GM23338 (cell line): ENCODE measurements around the gene CEP89. TPM values are rescaled to one million over a fixed set of nuclear protein-coding genes. Genes with fewer than 3 reads are reported as not detected.
A peak's percentile ranks its signal among the peaks of the same experiment; 100 is the strongest.

Experiments used
- ATAC-seq: fragments of 200-7000 bp; cut with Tn5 transposase; 3 replicates; pipeline ENCODE4 v1.9.1; 2020
- DNase-seq: peaks from one replicate; pipeline ENCODE4 v3.0.0-alpha.2; 2015; ENCODE audit warnings: low spot score
- H2AFZ ChIP-seq: fragments of 200-600 bp; sonication (generic); 2 replicates; pipeline ENCODE4 v1.8.0; 2016; ENCODE audit warnings: antibody characterized with exemption, mild to moderate bottlenecking, moderate library complexity
- H3F3A ChIP-seq: fragments of 200-600 bp; sonication (generic); replicated peaks from 2 replicates; pipeline ENCODE4 v1.8.0; 2017; ENCODE audit warnings: antibody characterized with exemption, mixed run types, low read depth
- H3K27ac ChIP-seq: fragments of 200-600 bp; sonication (generic); 2 replicates; pipeline ENCODE4 v1.6.1; 2016; ENCODE audit warnings: low read depth
- H3K27me3 ChIP-seq: fragments of 200-600 bp; sonication (generic); 2 replicates; pipeline ENCODE4 v1.8.0; 2016; ENCODE audit warnings: mild to moderate bottlenecking, mixed run types, moderate library complexity; ENCODE audit not compliant: insufficient read depth
- H3K36me3 ChIP-seq: fragments of 200-600 bp; sonication (generic); 2 replicates; pipeline ENCODE4 v1.8.0; 2016; ENCODE audit warnings: mild to moderate bottlenecking; ENCODE audit not compliant: insufficient read depth
- H3K4me1 ChIP-seq: fragments of 200-600 bp; sonication (generic); 2 replicates; pipeline ENCODE4 v1.8.0; 2016; ENCODE audit warnings: mild to moderate bottlenecking, moderate library complexity; ENCODE audit not compliant: insufficient read depth
- H3K4me2 ChIP-seq: fragments of 200-600 bp; sonication (generic); 2 replicates; pipeline ENCODE4 v1.7.1; 2017; ENCODE audit warnings: mixed run types
- H3K4me3 ChIP-seq: fragments of 200-600 bp; sonication (generic); 2 replicates; pipeline ENCODE4 v1.6.1; 2016; ENCODE audit warnings: mixed run types
- H3K79me2 ChIP-seq: fragments of 200-600 bp; sonication (generic); replicated peaks from 2 replicates; pipeline ENCODE4 v1.8.0; 2017; ENCODE audit warnings: mild to moderate bottlenecking; ENCODE audit not compliant: insufficient read depth
- H3K9me2 ChIP-seq: fragments of 200-600 bp; sonication (generic); 2 replicates; pipeline ENCODE4 v1.8.0; 2017; ENCODE audit not compliant: insufficient read depth
- H4K20me1 ChIP-seq: fragments of 200-600 bp; sonication (generic); replicated peaks from 2 replicates; pipeline ENCODE4 v1.8.0; 2017; ENCODE audit warnings: mild to moderate bottlenecking; ENCODE audit not compliant: insufficient read depth
- H3K27ac Mint-ChIP-seq: 2 replicates; pipeline ENCODE4 v1.8.0; 2020; ENCODE audit warnings: inconsistent platforms, mild to moderate bottlenecking, moderate library complexity, mixed read lengths
- H3K27me3 Mint-ChIP-seq: 3 replicates; pipeline ENCODE4 v1.8.0; 2022; ENCODE audit warnings: low read depth, mild to moderate bottlenecking, moderate library complexity, mixed read lengths, inconsistent platforms; ENCODE audit not compliant: insufficient read depth, poor library complexity
- H3K36me3 Mint-ChIP-seq: 3 replicates; pipeline ENCODE4 v1.8.0; 2021; ENCODE audit warnings: low read depth, mild to moderate bottlenecking, inconsistent platforms, moderate library complexity, mixed read lengths
- H3K4me1 Mint-ChIP-seq: 3 replicates; pipeline ENCODE4 v1.8.0; 2020; ENCODE audit warnings: mild to moderate bottlenecking, inconsistent platforms, mixed read lengths
- H3K4me3 Mint-ChIP-seq: 3 replicates; pipeline ENCODE4 v1.8.0; 2021; ENCODE audit warnings: moderate library complexity, mild to moderate bottlenecking, inconsistent platforms, mixed read lengths
- H3K9me3 Mint-ChIP-seq: 3 replicates; pipeline ENCODE4 v1.8.0; 2020; ENCODE audit warnings: moderate library complexity, mild to moderate bottlenecking, inconsistent platforms, mixed read lengths
- CREB1 ChIP-seq: fragments of 250-450 bp; sonication (Bioruptor Pico); IDR thresholded peaks from 2 replicates; pipeline ENCODE4 v1.5.0; 2020; ENCODE audit warnings: low read depth, mild to moderate bottlenecking, moderate library complexity
- EZH2 ChIP-seq: fragments of 200-600 bp; sonication (generic); IDR thresholded peaks from one replicate; pipeline ENCODE4 v1.8.0; 2017; ENCODE audit warnings: antibody characterized with exemption, mild to moderate bottlenecking, low read depth; ENCODE audit not compliant: unreplicated experiment
- EZH2phosphoT487 ChIP-seq: fragments of 200-600 bp; sonication (generic); IDR thresholded peaks from one replicate; pipeline ENCODE4 v1.8.1; 2018; ENCODE audit warnings: antibody characterized with exemption; ENCODE audit not compliant: unreplicated experiment
- JUNB ChIP-seq: IDR thresholded peaks from one replicate; pipeline ENCODE4 v1.6.1; 2016; ENCODE audit warnings: antibody characterized with exemption; ENCODE audit not compliant: unreplicated experiment
- NANOG ChIP-seq: IDR thresholded peaks from 2 replicates; pipeline ENCODE4 v1.6.1; 2016; ENCODE audit warnings: antibody characterized with exemption, borderline replicate concordance
- POLR2AphosphoS5 ChIP-seq: IDR thresholded peaks from 2 replicates; pipeline ENCODE4 v1.6.1; 2016; ENCODE audit warnings: antibody characterized with exemption, low read depth
- STAT1 ChIP-seq: IDR thresholded peaks from one replicate; pipeline ENCODE4 v1.6.1; 2016; ENCODE audit warnings: antibody characterized with exemption; ENCODE audit not compliant: unreplicated experiment
- ZNF114 ChIP-seq: fragments of 250-450 bp; sonication (Bioruptor Pico); IDR thresholded peaks from 2 replicates; pipeline ENCODE4 v1.5.0; 2020; ENCODE audit warnings: mild to moderate bottlenecking, moderate library complexity
- ZNF331 ChIP-seq: fragments of 250-450 bp; sonication (Bioruptor Pico); IDR thresholded peaks from 2 replicates; pipeline ENCODE4 v1.5.0; 2020; ENCODE audit warnings: low read depth, mild to moderate bottlenecking, moderate library complexity
- polyA plus RNA-seq: library from polyadenylated mRNA; unstranded; fragments of >200 nt; fragmentation: Nextera tagmentation; extraction: Ambion mirVana; gene quantifications from 2 replicates; pipeline ENCODE4 v1.2.1, GENCODE V29; 2016
- total RNA-seq: library from RNA; depleted of rRNA; stranded (reverse); fragments of >200 nt; shearing (Covaris generic); gene quantifications from 2 replicates; pipeline ENCODE4 v1.2.3, GENCODE V29; 2014
- TF ChIP-seq, protein P1 (sequence below): IDR thresholded peaks from one replicate; pipeline ENCODE4 v1.6.1; 2018; ENCODE audit warnings: antibody characterized with exemption; ENCODE audit not compliant: unreplicated experiment
- TF ChIP-seq, protein P2 (sequence below), 2 experiments: fragments of 200-600 bp in 1 of 2; sonication (generic) in 1 of 2; conservative IDR thresholded peaks; 2 replicates each; pipeline versions ENCODE4 v1.5.1 to v1.6.1; 2016 to 2017; ENCODE audit warnings: antibody characterized with exemption in 2 of 2, low read depth in 2 of 2, mild to moderate bottlenecking in 2 of 2, moderate library complexity in 1 of 2

The CEP89 gene
- total and polyA plus RNA-seq, 2 experiments from 2014 or later, result 13.4 to 17.5 TPM

GRCh38 chr19:32908641-32909190 is 63.0 kb downstream of the CEP89 start:
- H3K9me2 ChIP-seq, result no peaks in the 10 kb centered on the region
- no peaks in the 10 kb centered on the region for H3K27me3 ChIP-seq
- no peak overlapping the region for H3K27ac ChIP-seq
- no peak for ATAC-seq
- no peak overlapping the region for H2AFZ ChIP-seq
- no peaks in the 10 kb centered on the region for H3K36me3 ChIP-seq
- H3K4me2 ChIP-seq, result no peak overlapping the region
- TF ChIP-seq, protein P1, sequence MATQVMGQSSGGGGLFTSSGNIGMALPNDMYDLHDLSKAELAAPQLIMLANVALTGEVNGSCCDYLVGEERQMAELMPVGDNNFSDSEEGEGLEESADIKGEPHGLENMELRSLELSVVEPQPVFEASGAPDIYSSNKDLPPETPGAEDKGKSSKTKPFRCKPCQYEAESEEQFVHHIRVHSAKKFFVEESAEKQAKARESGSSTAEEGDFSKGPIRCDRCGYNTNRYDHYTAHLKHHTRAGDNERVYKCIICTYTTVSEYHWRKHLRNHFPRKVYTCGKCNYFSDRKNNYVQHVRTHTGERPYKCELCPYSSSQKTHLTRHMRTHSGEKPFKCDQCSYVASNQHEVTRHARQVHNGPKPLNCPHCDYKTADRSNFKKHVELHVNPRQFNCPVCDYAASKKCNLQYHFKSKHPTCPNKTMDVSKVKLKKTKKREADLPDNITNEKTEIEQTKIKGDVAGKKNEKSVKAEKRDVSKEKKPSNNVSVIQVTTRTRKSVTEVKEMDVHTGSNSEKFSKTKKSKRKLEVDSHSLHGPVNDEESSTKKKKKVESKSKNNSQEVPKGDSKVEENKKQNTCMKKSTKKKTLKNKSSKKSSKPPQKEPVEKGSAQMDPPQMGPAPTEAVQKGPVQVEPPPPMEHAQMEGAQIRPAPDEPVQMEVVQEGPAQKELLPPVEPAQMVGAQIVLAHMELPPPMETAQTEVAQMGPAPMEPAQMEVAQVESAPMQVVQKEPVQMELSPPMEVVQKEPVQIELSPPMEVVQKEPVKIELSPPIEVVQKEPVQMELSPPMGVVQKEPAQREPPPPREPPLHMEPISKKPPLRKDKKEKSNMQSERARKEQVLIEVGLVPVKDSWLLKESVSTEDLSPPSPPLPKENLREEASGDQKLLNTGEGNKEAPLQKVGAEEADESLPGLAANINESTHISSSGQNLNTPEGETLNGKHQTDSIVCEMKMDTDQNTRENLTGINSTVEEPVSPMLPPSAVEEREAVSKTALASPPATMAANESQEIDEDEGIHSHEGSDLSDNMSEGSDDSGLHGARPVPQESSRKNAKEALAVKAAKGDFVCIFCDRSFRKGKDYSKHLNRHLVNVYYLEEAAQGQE, result no peak
- TF ChIP-seq, protein P2, sequence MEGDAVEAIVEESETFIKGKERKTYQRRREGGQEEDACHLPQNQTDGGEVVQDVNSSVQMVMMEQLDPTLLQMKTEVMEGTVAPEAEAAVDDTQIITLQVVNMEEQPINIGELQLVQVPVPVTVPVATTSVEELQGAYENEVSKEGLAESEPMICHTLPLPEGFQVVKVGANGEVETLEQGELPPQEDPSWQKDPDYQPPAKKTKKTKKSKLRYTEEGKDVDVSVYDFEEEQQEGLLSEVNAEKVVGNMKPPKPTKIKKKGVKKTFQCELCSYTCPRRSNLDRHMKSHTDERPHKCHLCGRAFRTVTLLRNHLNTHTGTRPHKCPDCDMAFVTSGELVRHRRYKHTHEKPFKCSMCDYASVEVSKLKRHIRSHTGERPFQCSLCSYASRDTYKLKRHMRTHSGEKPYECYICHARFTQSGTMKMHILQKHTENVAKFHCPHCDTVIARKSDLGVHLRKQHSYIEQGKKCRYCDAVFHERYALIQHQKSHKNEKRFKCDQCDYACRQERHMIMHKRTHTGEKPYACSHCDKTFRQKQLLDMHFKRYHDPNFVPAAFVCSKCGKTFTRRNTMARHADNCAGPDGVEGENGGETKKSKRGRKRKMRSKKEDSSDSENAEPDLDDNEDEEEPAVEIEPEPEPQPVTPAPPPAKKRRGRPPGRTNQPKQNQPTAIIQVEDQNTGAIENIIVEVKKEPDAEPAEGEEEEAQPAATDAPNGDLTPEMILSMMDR (conservative IDR thresholded peaks at IDR 0.05; ENCODE audit: low read depth in 2 of 2), result no peak
- TF ChIP-seq ZNF114, result no peak
- no peak for TF ChIP-seq NANOG
- TF ChIP-seq CREB1 (CRISPR knock-in tag), result no peak
- TF ChIP-seq EZH2, result no peak
- no peak for TF ChIP-seq STAT1
- TF ChIP-seq ZNF331 (CRISPR knock-in tag), result no peak
- no peak for TF ChIP-seq POLR2AphosphoS5
- no peak for TF ChIP-seq EZH2phosphoT487
- no peak for TF ChIP-seq JUNB
- H3K27me3 Mint-ChIP-seq, result no peaks in the 10 kb centered on the region
- peaks cover 5% of the 10 kb centered on the region; the same call in 2 of the 3 replicates for H3K36me3 Mint-ChIP-seq
- no peaks in the 10 kb centered on the region; the same call in 1 of the 2 replicates for H4K20me1 ChIP-seq
- no peaks in the 10 kb centered on the region for H3F3A ChIP-seq
- H3K4me1 ChIP-seq, result no peaks in the 10 kb centered on the region
- no peak overlapping the region for H3K27ac Mint-ChIP-seq
- no peaks in the 10 kb centered on the region for H3K9me3 Mint-ChIP-seq
- no peak overlapping the region for H3K4me3 Mint-ChIP-seq
- no peaks in the 10 kb centered on the region for H3K4me1 Mint-ChIP-seq
- no peak overlapping the region for H3K4me3 ChIP-seq
- DNase-seq, result no peak
- no peaks in the 10 kb centered on the region for H3K79me2 ChIP-seq

DNA sequence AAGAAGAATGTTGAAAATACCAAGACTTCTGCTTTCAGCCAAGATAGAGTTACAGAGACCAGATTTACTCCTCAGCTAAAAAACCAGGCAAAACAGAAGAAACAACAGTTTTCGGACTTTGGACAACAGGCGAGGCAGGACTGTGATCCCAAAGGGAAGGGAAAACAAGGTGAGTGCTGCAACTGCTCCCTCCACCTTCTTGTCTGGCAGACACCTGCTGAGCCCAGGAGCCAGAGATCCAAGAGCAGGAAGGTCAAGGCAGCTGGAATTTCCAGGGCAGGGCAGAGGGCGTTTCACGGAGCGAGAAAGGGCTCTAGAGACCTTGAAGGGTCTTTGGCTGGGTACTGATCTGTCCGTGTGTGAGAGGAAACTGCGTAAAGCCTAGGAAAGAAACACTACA is 69.3 kb downstream of the CEP89 start:
- H3F3A ChIP-seq, result no peaks in the 10 kb centered on the region
- H2AFZ ChIP-seq, result no peak overlapping the region
- H3K4me1 Mint-ChIP-seq, result peaks cover 10% of the 10 kb centered on the region
- peak overlapping the region; percentile 36; the same call in 2 of the 3 replicates for H3K4me3 Mint-ChIP-seq
- H3K4me1 ChIP-seq, result peaks cover 12% of the 10 kb centered on the region
- H3K36me3 ChIP-seq, result no peaks in the 10 kb centered on the region
- peak overlapping the region; percentile 1; the same call in 1 of the 2 replicates for H3K4me2 ChIP-seq
- H3K36me3 Mint-ChIP-seq, result peaks cover 4% of the 10 kb centered on the region; the same call in 2 of the 3 replicates
- no peaks in the 10 kb centered on the region for H3K9me2 ChIP-seq
- H4K20me1 ChIP-seq, result no peaks in the 10 kb centered on the region
- peak; percentile 51 for DNase-seq
- H3K27me3 ChIP-seq, result no peaks in the 10 kb centered on the region
- H3K27ac Mint-ChIP-seq, result no peak overlapping the region
- H3K9me3 Mint-ChIP-seq, result no peaks in the 10 kb centered on the region
- no peaks in the 10 kb centered on the region for H3K27me3 Mint-ChIP-seq
- no peaks in the 10 kb centered on the region for H3K79me2 ChIP-seq
- ATAC-seq, result peak; percentile 87
- TF ChIP-seq EZH2 (no peak), NANOG (no peak), STAT1 (no peak)
- H3K27ac ChIP-seq, result no peak overlapping the region
- H3K4me3 ChIP-seq, result no peak overlapping the region
